Hematopoietic multipotent progenitor cell treated with erythropoietin and hydrocortisone succinate and interleukin-3 and kit ligand, for 6 days (in vitro differentiated cells): ENCODE data around the gene BCAS3.

Experiments
- DNase-seq: peaks from one replicate; pipeline ENCODE4 v3.0.0-alpha.2; 2015

The BCAS3 gene

GRCh38 chr17:61330174-61331150 is 652.8 kb downstream of the BCAS3 start:
- no peak for DNase-seq

- DNase-seq, result no peak
Observed at GRCh38 chr17:61331178-61331577, 653.5 kb downstream of the BCAS3 start.

GRCh38 chr17:61331886-61332285 is 654.2 kb downstream of the BCAS3 start:
- DNase-seq, result no peak

GRCh38 chr17:61333136-61333535 is 655.5 kb downstream of the BCAS3 start:
- DNase-seq, result no peak

- DNase-seq, result no peak
Observed at GRCh38 chr17:61334673-61335072, 657.0 kb downstream of the BCAS3 start.

- no peak for DNase-seq
Observed at GRCh38 chr17:61335105-61335844, 657.6 kb downstream of the BCAS3 start.

- DNase-seq, result no peak
Observed at GRCh38 chr17:61335845-61336655, 658.4 kb downstream of the BCAS3 start.

- DNase-seq, result no peak
Observed at GRCh38 chr17:61337290-61337689, 659.6 kb downstream of the BCAS3 start.

- no peak for DNase-seq
Observed at GRCh38 chr17:61338000-61338798, 660.5 kb downstream of the BCAS3 start.

GRCh38 chr17:61338874-61339478 is 661.3 kb downstream of the BCAS3 start:
- DNase-seq, result no peak

- no peak for DNase-seq
Observed at GRCh38 chr17:61340431-61341209, 663.0 kb downstream of the BCAS3 start.

- DNase-seq, result no peak
Observed at GRCh38 chr17:61343576-61343975, 665.9 kb downstream of the BCAS3 start.

- DNase-seq, result no peak
Observed at GRCh38 chr17:61345061-61345460, 667.4 kb downstream of the BCAS3 start.

GRCh38 chr17:61345825-61346666 is 668.4 kb downstream of the BCAS3 start:
- no peak for DNase-seq

- DNase-seq, result peak; percentile 31
Observed at GRCh38 chr17:61349350-61349749, 671.7 kb downstream of the BCAS3 start.

GRCh38 chr17:61351745-61352407 is 674.2 kb downstream of the BCAS3 start:
- DNase-seq, result no peak

- DNase-seq, result no peak
Observed at GRCh38 chr17:61352408-61352770, 674.7 kb downstream of the BCAS3 start.

- no peak for DNase-seq
Observed at GRCh38 chr17:61352781-61353491, 675.3 kb downstream of the BCAS3 start.

GRCh38 chr17:61353615-61354014 is 676.0 kb downstream of the BCAS3 start:
- DNase-seq, result no peak
